Activated CD4-positive, alpha-beta memory T cell treated with anti-CD3 and anti-CD28 coated beads for 36 hours (primary cell): ENCODE data around the gene SNRNP48. TPM values are rescaled to one million over a fixed set of nuclear protein-coding genes. Genes with fewer than 3 reads are reported as not detected.

Source experiments
- CTCF ChIA-PET: fragments of 350-600 bp; sonication (Branson Sonifier 250); formaldehyde crosslinking; loops from one replicate; lab custom pipeline; 2021; ENCODE audit warnings: antibody characterized with exemption, inconsistent platforms; lab: Charles Lee
- POLR2A ChIA-PET: fragments of 350-600 bp; sonication (Branson Sonifier 250); formaldehyde crosslinking; loops from one replicate; lab custom pipeline; 2021; ENCODE audit warnings: antibody characterized with exemption; lab: Charles Lee
- DNase-seq: peaks from one replicate; pipeline ENCODE4 v3.0.0-alpha.2; 2020
- H3K27ac Mint-ChIP-seq: one replicate; pipeline ENCODE4 v1.8.0; 2021; ENCODE audit warnings: mixed read lengths
- H3K27me3 Mint-ChIP-seq: one replicate; pipeline ENCODE4 v1.8.0; 2021; ENCODE audit warnings: mixed read lengths
- H3K36me3 Mint-ChIP-seq: one replicate; pipeline ENCODE4 v1.8.0; 2021; ENCODE audit warnings: mixed read lengths
- H3K4me1 Mint-ChIP-seq: one replicate; pipeline ENCODE4 v1.8.0; 2021; ENCODE audit warnings: low read depth, mixed read lengths
- H3K4me3 Mint-ChIP-seq: one replicate; pipeline ENCODE4 v1.8.0; 2021; ENCODE audit warnings: mild to moderate bottlenecking, mixed read lengths
- H3K9me3 Mint-ChIP-seq: one replicate; pipeline ENCODE4 v1.8.0; 2021; ENCODE audit warnings: mixed read lengths
- intact Hi-C: fragments of 100-400 bp; cut with micrococcal nuclease; formaldehyde crosslinking; loops from one replicate; pipeline ENCODE4 v1.15.1; 2023
- total RNA-seq, 2 experiments: library from RNA; stranded (reverse); gene quantifications; one replicate each; pipeline ENCODE4 v1.2.3, GENCODE V29; 2021

Gene SNRNP48
- total RNA-seq, 2 experiments from 2014 or later: 21.1 to 21.8 TPM

GRCh38 chr6:7585287-7585930 lies 4.6 kb upstream of the SNRNP48 start:
- DNase-seq: no peak
- ChIA-PET POLR2A (no interaction called here), CTCF (no interaction called here)
- intact Hi-C loops: no loop called here
- Mint-ChIP-seq H3K27ac (no peak overlapping the region), H3K4me1 (peaks cover 16% of the 10 kb centered on the region), H3K36me3 (peaks cover 3% of the 10 kb centered on the region), H3K9me3 (no peaks in the 10 kb centered on the region), H3K27me3 (peaks cover 5% of the 10 kb centered on the region), H3K4me3 (no peak overlapping the region)

GRCh38 chr6:7587631-7588100 lies 2.3 kb upstream of the SNRNP48 start:
- no peak overlapping the region for H3K4me3 Mint-ChIP-seq
- H3K4me1 Mint-ChIP-seq: peaks cover 34% of the 10 kb centered on the region
- CTCF ChIA-PET: interaction anchor here (0.5 kb wide), 1 partner anchor 291 kb away, joined by 3 read pairs; no protein-coding TSS in a partner anchor
- H3K9me3 Mint-ChIP-seq: no peaks in the 10 kb centered on the region
- H3K36me3 Mint-ChIP-seq: peaks cover 6% of the 10 kb centered on the region
- peaks cover 4% of the 10 kb centered on the region for H3K27me3 Mint-ChIP-seq
- H3K27ac Mint-ChIP-seq: no peak overlapping the region
- intact Hi-C loops: no loop called here
- POLR2A ChIA-PET: no interaction called here
- DNase-seq: no peak

GRCh38 chr6:7588506-7588905 lies 1.5 kb upstream of the SNRNP48 start:
- Mint-ChIP-seq H3K4me1 (peaks cover 40% of the 10 kb centered on the region), H3K36me3 (peaks cover 8% of the 10 kb centered on the region), H3K4me3 (no peak overlapping the region)

GRCh38 chr6:7589221-7589620 lies 777 bp upstream of the SNRNP48 start:
- CTCF ChIA-PET: interaction anchor here (0.6 to 0.9 kb wide), 3 partner anchors 26 to 929 kb away, joined by 3 to 8 read pairs (median 3); no protein-coding TSS in a partner anchor
- POLR2A ChIA-PET: interaction anchor here (0.8 to 1.7 kb wide), 4 partner anchors 9 to 314 kb away, joined by 4 to 8 read pairs (median 4); partner anchors contain the start of genes CAGE1 and RIOK1
- H3K4me1 Mint-ChIP-seq: peaks cover 40% of the 10 kb centered on the region
- peak overlapping the region; percentile 99 for H3K4me3 Mint-ChIP-seq
- intact Hi-C loops: no loop called here
- peaks cover 8% of the 10 kb centered on the region for H3K36me3 Mint-ChIP-seq
- H3K27ac Mint-ChIP-seq: peak overlapping the region; percentile 94
- DNase-seq: no peak
- no peaks in the 10 kb centered on the region for H3K9me3 Mint-ChIP-seq
- peaks cover 3% of the 10 kb centered on the region for H3K27me3 Mint-ChIP-seq

More at GRCh38 chr6:7588506-7588905, 1.5 kb upstream of the SNRNP48 start:
- no peaks in the 10 kb centered on the region for H3K9me3 Mint-ChIP-seq
- ChIA-PET CTCF (no interaction called here), POLR2A (no interaction called here)
- intact Hi-C loops: no loop called here
- no peak overlapping the region for H3K27ac Mint-ChIP-seq
- peaks cover 3% of the 10 kb centered on the region for H3K27me3 Mint-ChIP-seq
- no peak for DNase-seq

GRCh38 chr6:7590918-7591302 lies 912 bp downstream of the SNRNP48 start:
- ChIA-PET POLR2A (interaction anchor here (1.7 kb wide), 1 partner anchor 201 kb away, joined by 8 read pairs; the partner anchor contains the start of genes CAGE1 and RIOK1), CTCF (interaction anchor here (0.6 to 2.4 kb wide), 2 partner anchors 316 to 668 kb away, joined by 3 to 11 read pairs; no protein-coding TSS in a partner anchor)
- Mint-ChIP-seq H3K4me3 (peak overlapping the region; percentile 99), H3K4me1 (peaks cover 40% of the 10 kb centered on the region), H3K36me3 (peaks cover 11% of the 10 kb centered on the region), H3K27me3 (no peaks in the 10 kb centered on the region), H3K27ac (peak overlapping the region; percentile 55), H3K9me3 (no peaks in the 10 kb centered on the region)
- no peak for DNase-seq
- intact Hi-C loops: loop anchor here (1.0 to 10.0 kb wide), 6 partner anchors 14 to 844 kb away; partner anchors contain the start of genes CAGE1, EEF1E1, RIOK1 and SLC35B3

GRCh38 chr6:7591770-7592169 lies 1.8 kb downstream of the SNRNP48 start:
- Mint-ChIP-seq H3K9me3 (no peaks in the 10 kb centered on the region), H3K4me3 (peak overlapping the region; percentile 14)
- CTCF ChIA-PET: interaction anchor here (2.4 kb wide), 1 partner anchor 317 kb away, joined by 11 read pairs; no protein-coding TSS in a partner anchor

GRCh38 chr6:7593229-7593628 lies 3.2 kb downstream of the SNRNP48 start:
- CTCF ChIA-PET: no interaction called here
- POLR2A ChIA-PET: no interaction called here
- Mint-ChIP-seq H3K4me1 (peaks cover 35% of the 10 kb centered on the region), H3K9me3 (no peaks in the 10 kb centered on the region), H3K27me3 (no peaks in the 10 kb centered on the region), H3K36me3 (peaks cover 19% of the 10 kb centered on the region), H3K4me3 (no peak overlapping the region), H3K27ac (no peak overlapping the region)
- DNase-seq: no peak
- intact Hi-C loops: loop anchor here (5.0 to 10.0 kb wide), 2 partner anchors 281 to 842 kb away; partner anchors contain the start of genes SLC35B3 and SSR1

More at GRCh38 chr6:7591770-7592169, 1.8 kb downstream of the SNRNP48 start:
- POLR2A ChIA-PET: no interaction called here
- Mint-ChIP-seq H3K27ac (no peak overlapping the region), H3K4me1 (peaks cover 40% of the 10 kb centered on the region), H3K27me3 (no peaks in the 10 kb centered on the region), H3K36me3 (peaks cover 18% of the 10 kb centered on the region)
- no peak for DNase-seq
- intact Hi-C loops: loop anchor here (2.0 to 10.0 kb wide), 3 partner anchors 13 to 843 kb away; partner anchors contain the start of genes SLC35B3 and SSR1

- H3K27me3 Mint-ChIP-seq: no peaks in the 10 kb centered on the region
- H3K9me3 Mint-ChIP-seq: no peaks in the 10 kb centered on the region
- ChIA-PET CTCF (no interaction called here), POLR2A (no interaction called here)
- H3K4me1 Mint-ChIP-seq: peaks cover 29% of the 10 kb centered on the region
- no peak overlapping the region for H3K27ac Mint-ChIP-seq
- intact Hi-C loops: loop anchor here (5.0 to 10.0 kb wide), 2 partner anchors 282 to 840 kb away; partner anchors contain the start of genes SLC35B3 and SSR1
- H3K4me3 Mint-ChIP-seq: no peak overlapping the region
- DNase-seq: no peak
- peaks cover 26% of the 10 kb centered on the region for H3K36me3 Mint-ChIP-seq
Measured at GRCh38 chr6:7594579-7595125, 4.7 kb downstream of the SNRNP48 start.

GRCh38 chr6:7604003-7604402 lies 14.0 kb downstream of the SNRNP48 start:
- no peaks in the 10 kb centered on the region for H3K27me3 Mint-ChIP-seq
- H3K36me3 Mint-ChIP-seq: peaks cover 55% of the 10 kb centered on the region
- no peak for DNase-seq
- ChIA-PET CTCF (interaction anchor here (1.0 kb wide), 2 partner anchors 11 to 12 kb away, joined by 3 to 4 read pairs; no protein-coding TSS in a partner anchor), POLR2A (interaction anchor here (1.6 kb wide), 1 partner anchor 14 kb away, joined by 4 read pairs; the partner anchor contains the start of gene SNRNP48)
- peaks cover 18% of the 10 kb centered on the region for H3K4me1 Mint-ChIP-seq
- intact Hi-C loops: loop anchor here (2.0 to 5.0 kb wide), 2 partner anchors 13 to 212 kb away; partner anchors contain the start of gene SNRNP48
- no peaks in the 10 kb centered on the region for H3K9me3 Mint-ChIP-seq
- H3K27ac Mint-ChIP-seq: peak overlapping the region; percentile 34
- no peak overlapping the region for H3K4me3 Mint-ChIP-seq

- Mint-ChIP-seq H3K4me1 (peaks cover 18% of the 10 kb centered on the region), H3K36me3 (peaks cover 55% of the 10 kb centered on the region), H3K4me3 (no peak overlapping the region), H3K27me3 (no peaks in the 10 kb centered on the region), H3K9me3 (no peaks in the 10 kb centered on the region), H3K27ac (peak overlapping the region; percentile 34)
- CTCF ChIA-PET: interaction anchor here (1.0 kb wide), 2 partner anchors 10 to 12 kb away, joined by 3 to 4 read pairs; no protein-coding TSS in a partner anchor
- intact Hi-C loops: loop anchor here (2.0 to 5.0 kb wide), 2 partner anchors 14 to 212 kb away; partner anchors contain the start of gene SNRNP48
- no peak for DNase-seq
- POLR2A ChIA-PET: interaction anchor here (1.6 kb wide), 1 partner anchor 15 kb away, joined by 4 read pairs; the partner anchor contains the start of gene SNRNP48
Measured at GRCh38 chr6:7604506-7604905, 14.5 kb downstream of the SNRNP48 start.

GRCh38 chr6:7615611-7616383 lies 25.8 kb downstream of the SNRNP48 start:
- Mint-ChIP-seq H3K9me3 (no peaks in the 10 kb centered on the region), H3K27ac (no peak overlapping the region), H3K4me1 (peaks cover 16% of the 10 kb centered on the region), H3K4me3 (no peak overlapping the region), H3K36me3 (peaks cover 5% of the 10 kb centered on the region), H3K27me3 (peaks cover 4% of the 10 kb centered on the region)
- CTCF ChIA-PET: interaction anchor here (0.8 to 6.1 kb wide), 7 partner anchors 9 to 939 kb away, joined by 3 to 62 read pairs (median 6); partner anchors contain the start of gene SNRNP48
- intact Hi-C loops: loop anchor here (1.0 to 10.0 kb wide), 3 partner anchors 227 to 931 kb away; partner anchors contain the start of genes CAGE1 and RIOK1
- peak; percentile 35 for DNase-seq
- POLR2A ChIA-PET: no interaction called here
